NCI-H2171 (cell line): ENCODE results near the gene PADI6.
"Not testable (repeated sequence)": the region's sequence is repeated elsewhere in the genome, so short reads cannot be mapped to it uniquely, and the experiment has no call there.

Experiments
- DNase-seq: peaks from one replicate; lab custom pipeline; 2025; lab: John Stamatoyannopoulos, UW

Gene PADI6

GRCh38 chr1:17371896-17372295, at the start of gene PADI6:
PADI6 (plus strand) TSS chr1:17372196; CDS start chr1:17372246, 50 bp downstream.
- DNase-seq = no peak

DNA sequence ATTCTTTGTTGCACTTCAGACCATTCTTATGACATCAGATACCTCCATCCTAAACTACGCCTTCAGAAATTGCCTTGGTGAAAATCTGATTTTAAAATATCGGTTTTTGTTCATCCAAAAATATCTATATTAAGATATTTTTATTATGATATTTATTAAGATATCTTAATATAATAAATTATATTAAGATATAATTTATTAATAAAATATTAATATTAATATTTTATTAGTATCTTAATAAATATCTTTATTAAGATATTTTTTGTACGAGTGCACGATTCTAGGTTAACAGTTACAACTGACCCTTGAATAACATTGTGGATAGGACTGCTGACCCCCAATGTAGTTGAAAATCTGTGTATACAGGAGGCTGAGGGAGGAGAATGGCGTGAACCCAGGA, 43.1 kb upstream of the PADI6 start:
- no peak for DNase-seq

- no peak for DNase-seq
These were observed 42.4 kb upstream of the PADI6 start for GRCh38 chr1:17329610-17330009.

- no peak for DNase-seq
These were observed 41.1 kb upstream of the PADI6 start for GRCh38 chr1:17330856-17331255.

DNA sequence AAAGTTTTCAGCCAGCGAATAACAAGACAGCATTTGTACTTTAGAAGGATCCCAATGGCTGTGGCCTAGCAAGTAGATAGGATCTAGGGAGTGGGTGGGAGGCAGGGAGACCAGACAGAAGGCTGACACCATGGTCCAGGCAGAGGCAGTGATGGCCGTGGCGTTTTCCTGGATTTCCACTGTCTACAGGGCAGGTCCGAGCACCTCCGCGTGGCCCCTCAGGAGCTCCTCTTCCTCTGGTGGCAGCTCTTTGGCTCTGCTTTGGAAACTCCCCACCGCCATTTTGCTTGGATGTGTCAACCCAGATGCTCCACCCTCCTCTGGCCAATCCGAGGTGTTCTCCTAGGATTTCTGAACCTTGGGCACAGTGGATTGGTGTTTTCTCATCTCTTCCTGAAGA, 38.9 kb upstream of the PADI6 start:
- no peak for DNase-seq

DNA sequence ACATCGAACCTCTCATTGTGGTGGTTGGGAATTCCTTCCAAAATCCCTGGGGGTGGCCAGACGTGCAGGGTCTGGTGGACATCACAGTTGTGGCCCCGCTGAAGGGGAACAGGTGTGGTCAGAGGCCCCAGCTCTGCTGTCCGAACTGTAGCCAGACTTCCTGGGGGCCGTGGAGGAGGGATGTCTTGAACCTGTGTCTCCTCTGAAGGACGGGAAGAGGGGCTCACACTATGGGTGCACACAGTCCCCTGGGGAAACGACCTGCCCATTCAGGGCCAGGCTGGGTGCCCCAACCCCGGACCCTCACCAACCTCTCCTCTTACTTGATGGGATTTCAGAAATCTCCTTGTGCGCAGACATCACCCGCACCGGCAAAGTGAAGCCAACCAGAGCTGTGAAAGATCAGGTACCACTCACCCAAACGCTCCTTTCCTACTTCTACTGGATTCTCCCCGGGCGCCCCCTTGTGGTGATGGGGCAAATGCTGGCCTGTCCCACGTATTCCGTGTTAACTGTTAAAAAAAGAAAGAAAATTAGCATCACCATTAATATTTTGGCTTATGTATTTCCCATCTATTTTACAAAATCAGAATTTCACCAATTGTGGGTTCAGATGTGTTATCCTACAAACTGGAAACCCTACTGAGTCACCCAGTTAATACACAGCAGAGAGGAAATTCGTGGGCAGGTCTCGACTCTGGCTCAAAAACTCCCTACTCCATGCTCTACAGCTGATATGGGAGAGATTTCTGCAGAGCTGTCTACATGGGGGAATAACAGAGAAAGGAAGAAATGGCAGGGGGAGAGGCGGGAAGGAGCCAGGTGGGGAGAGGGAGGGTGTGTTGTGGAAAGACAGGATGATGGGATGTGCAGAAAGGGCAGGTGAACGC, 35.9 kb upstream of the PADI6 start:
- DNase-seq = peak; percentile 69

DNA sequence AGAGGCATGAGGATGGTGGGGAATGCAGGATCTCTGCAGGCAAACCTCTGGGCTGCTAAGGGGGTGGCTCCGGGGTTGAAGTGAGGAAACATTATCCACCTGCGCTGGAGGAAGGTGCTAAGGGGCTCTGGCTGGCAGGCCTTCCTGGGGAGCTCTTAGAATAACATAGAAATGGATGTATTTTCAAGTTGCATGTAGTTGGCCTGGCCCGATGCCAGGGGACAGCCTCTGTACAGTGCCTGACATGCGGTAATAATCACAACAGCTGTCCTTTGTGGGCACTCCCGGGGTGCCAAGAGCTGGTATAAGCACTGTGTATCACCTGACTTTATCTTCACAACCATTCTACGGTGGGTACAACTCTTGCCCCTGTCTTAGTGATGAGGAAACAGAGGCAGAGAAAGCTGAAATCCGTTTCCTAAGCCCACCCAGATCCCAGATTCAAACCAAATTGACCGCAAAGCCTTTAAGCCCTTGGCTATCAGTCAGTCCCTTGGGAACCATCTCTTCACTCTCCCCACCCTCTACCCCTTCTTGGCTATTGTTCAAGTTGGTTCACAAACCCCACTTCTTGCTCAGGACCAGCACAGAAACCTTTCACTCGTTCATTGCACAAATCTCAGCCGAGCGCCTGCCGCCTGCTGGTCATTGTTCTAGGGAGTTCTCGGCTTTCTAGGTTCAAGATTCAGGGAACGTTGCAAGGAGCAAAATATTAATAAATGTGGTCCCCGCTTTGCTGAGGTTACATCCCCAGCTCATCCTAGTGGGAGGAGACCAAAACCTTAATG, 33.1 kb upstream of the PADI6 start:
- DNase-seq = no peak

GRCh38 chr1:17339521-17339920, 32.5 kb upstream of the PADI6 start:
- DNase-seq = no peak

GRCh38 chr1:17340358-17340757, 31.6 kb upstream of the PADI6 start:
- DNase-seq = no peak

DNA sequence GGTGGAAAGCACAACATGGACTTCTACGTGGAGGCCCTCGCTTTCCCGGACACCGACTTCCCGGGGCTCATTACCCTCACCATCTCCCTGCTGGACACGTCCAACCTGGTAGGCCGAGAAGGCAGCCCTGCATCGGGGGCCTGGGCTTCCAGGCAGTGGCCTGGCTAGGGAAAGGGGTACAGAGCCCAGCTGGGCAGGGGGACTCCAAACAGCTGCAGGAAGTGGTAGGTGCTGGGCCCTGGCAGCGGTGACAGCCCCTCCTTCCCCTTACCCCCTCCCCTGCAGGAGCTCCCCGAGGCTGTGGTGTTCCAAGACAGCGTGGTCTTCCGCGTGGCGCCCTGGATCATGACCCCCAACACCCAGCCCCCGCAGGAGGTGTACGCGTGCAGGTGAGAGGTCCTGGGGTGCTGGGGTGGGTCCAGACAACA, 30.0 kb upstream of the PADI6 start:
- no peak for DNase-seq

DNA sequence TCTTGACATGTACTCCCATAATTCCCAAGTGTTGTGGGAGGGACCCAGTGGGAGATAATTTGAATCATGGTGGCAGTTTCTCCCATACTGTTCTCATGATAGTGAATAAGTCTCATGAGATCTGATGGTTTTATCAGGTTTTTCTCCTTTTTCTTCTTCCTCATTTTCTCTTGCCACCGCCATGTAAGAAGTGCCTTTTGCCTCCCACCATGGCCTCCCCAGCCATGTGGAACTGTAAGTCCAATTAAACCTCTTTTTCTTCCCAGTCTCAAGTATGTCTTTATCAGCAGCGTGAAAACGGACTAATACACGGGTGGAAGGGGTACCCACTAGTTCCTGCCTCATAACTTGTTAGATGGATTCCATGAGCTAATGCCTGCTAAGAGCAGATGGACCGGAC, 26.5 kb upstream of the PADI6 start:
- DNase-seq = not testable (repeated sequence)

GRCh38 chr1:17346046-17346789, 25.8 kb upstream of the PADI6 start:
- DNase-seq = no peak

DNA sequence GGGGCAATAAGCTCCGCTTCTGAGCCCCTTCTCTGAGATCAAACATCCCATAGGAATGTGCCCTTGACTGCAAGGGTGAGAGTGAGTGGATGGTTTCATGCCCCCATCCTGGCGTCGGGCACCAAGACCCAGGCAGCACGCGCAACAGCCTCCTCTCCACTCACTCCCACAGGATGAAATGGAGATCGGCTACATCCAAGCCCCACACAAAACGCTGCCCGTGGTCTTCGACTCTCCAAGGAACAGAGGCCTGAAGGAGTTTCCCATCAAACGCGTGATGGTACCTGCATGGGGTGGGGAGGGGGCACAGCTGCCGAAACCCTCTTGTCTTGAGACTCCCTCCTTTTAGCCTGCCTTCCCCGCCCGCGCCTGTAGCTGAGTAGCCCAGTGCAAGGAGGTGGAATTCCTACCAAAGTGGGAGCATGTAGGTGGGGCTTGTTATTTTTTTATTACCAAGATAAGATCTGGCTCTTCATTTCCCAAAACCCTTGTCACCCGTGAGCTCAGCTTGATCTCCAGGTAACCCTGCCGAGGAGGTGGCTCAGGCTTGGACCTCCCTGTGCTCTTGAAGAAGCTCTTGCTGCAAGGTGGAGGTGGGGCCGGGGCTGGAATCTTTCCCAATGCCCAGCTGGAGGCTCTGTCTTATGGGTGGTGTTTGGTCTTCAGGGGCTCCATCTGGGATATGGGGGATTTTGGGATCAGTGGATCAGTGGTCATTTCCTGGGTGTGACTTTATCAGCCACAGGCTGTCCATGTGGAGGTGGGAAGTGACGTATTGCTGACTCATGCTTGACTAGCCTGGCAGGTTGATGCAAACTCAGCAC, 24.0 kb upstream of the PADI6 start:
- DNase-seq = no peak

- no peak for DNase-seq
These were observed 23.3 kb upstream of the PADI6 start for GRCh38 chr1:17348593-17349234.

DNA sequence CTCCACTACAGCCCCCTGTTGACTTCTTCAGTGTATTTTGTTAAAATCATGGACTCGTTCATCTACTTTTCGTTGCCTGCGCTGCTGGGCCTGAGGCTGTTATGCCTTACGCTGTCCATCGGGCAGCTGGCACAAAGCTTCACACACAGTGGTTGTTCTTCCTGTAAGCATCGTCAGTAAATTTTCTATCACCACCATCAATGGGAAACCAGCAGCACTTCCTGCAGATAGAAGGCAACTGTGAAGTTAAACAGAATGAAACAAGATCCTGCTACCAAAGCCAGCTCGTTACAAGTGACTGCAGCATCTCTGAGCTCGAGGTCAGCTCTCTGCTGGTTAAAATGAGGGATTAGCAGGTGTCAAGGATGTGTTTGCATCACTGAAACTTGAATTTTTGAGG, 21.9 kb upstream of the PADI6 start:
- DNase-seq = no peak

- peak; percentile 45 for DNase-seq
These were observed 21.0 kb upstream of the PADI6 start for GRCh38 chr1:17350928-17351446.

DNA sequence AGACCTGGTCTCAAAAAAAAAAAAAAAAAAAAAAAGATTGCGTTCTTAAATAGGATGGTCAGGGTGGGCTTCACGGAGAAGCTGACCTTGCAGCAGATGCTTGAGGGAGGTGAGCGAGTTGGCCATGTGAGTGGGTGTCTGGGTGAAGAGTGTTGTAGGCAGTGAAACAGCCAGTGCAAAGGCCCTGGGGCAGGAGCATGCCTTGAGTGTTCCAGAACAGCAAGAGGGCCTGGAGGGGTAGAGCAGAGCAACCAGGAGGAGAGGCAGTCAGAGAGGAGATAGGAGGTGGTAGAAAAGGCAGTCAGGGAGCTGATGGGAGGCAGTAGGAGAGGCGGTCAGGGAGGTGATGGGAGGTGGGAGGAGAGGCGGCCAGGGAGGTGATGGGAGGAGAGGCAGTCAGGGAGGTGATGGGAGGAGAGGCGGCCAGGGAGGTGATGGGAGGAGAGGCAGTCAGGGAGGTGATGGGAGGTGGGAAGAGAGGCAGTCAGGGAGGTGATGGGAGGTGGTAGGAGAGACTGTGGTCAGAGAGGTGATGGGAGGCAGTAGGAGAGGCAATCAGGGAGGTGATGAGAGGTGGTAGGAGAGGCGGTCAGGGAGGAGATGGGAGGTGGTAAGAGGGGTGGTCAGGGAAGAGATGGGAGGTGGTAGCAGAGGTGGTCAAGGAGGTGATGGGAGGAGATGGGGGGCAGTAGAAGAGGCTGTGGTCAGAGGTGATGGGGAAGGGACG, 20.2 kb upstream of the PADI6 start:
- no peak for DNase-seq

DNA sequence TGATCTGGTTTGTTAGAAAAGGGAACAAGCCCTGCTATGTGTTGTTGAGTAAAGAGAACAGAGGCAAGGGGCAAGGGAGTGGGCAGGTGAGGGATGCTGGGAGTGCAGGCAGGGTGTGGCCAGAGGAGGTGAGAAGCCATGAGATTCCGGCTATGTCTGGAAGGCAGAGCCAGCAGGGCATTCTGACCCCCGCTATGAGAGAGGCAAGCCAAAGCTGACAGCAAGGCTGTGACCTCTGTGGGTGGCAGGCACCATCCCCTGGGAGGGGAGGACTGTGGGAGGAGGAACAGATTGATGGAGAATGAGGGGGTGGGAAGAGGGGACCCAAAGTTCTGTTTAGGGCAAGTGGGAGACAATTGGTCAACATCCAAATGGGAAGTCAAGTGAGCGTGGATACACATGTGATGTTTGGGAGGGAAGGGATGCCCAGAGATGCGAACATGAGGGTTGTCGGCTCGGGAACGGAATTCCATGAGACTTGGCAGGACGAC, 19.5 kb upstream of the PADI6 start:
- DNase-seq = no peak

GRCh38 chr1:17355898-17356297, 16.1 kb upstream of the PADI6 start:
- DNase-seq = no peak
